ENCODE measurements around the gene SDK2.

Gene SDK2

GRCh38 chr17:73511719-73512115 is 132.5 kb downstream of the SDK2 start:
- DNase-seq (ENCODE audit: low spot score) = no peak
- no peak for TF ChIP-seq CTCF (IDR thresholded peaks at IDR 0.05; ENCODE audit: extremely low read depth, insufficient read depth, missing control alignments)
- in situ Hi-C loops (cut with MboI; ENCODE audit: low pct_unique_long_range_greater_than_20kb, low sequenced_read_pairs, unreplicated experiment) = no loop called here

- TF ChIP-seq CTCF (IDR thresholded peaks at IDR 0.05; ENCODE audit: extremely low read depth, insufficient read depth, missing control alignments) = no peak
- in situ Hi-C loops (cut with MboI; ENCODE audit: low pct_unique_long_range_greater_than_20kb, low sequenced_read_pairs, unreplicated experiment) = no loop called here
- no peak for DNase-seq (ENCODE audit: low spot score)
Measured at GRCh38 chr17:73510981-73511718, 133.1 kb downstream of the SDK2 start.

- no peak for DNase-seq (ENCODE audit: low spot score)
- in situ Hi-C loops (cut with MboI; ENCODE audit: low pct_unique_long_range_greater_than_20kb, low sequenced_read_pairs, unreplicated experiment) = no loop called here
- TF ChIP-seq CTCF (IDR thresholded peaks at IDR 0.05; ENCODE audit: extremely low read depth, insufficient read depth, missing control alignments) = no peak
Measured at GRCh38 chr17:73508931-73509605, 135.2 kb downstream of the SDK2 start.

- TF ChIP-seq CTCF (IDR thresholded peaks at IDR 0.05; ENCODE audit: extremely low read depth, insufficient read depth, missing control alignments) = no peak
- in situ Hi-C loops (cut with MboI; ENCODE audit: low pct_unique_long_range_greater_than_20kb, low sequenced_read_pairs, unreplicated experiment) = no loop called here
- DNase-seq (ENCODE audit: low spot score) = no peak
Measured at GRCh38 chr17:73508057-73508930, 136.0 kb downstream of the SDK2 start.

- no peak for TF ChIP-seq CTCF (IDR thresholded peaks at IDR 0.05; ENCODE audit: extremely low read depth, insufficient read depth, missing control alignments)
- DNase-seq (ENCODE audit: low spot score) = no peak
- in situ Hi-C loops (cut with MboI; ENCODE audit: low pct_unique_long_range_greater_than_20kb, low sequenced_read_pairs, unreplicated experiment) = no loop called here
Measured at GRCh38 chr17:73506470-73507435, 137.5 kb downstream of the SDK2 start.

All from GM13977 (cell line).